ENCODE measurements around the gene CCDC85B. TPM values are rescaled to one million over a fixed set of nuclear protein-coding genes. Genes with fewer than 3 reads are reported as not detected.
A peak's percentile ranks its signal among the peaks of the same experiment; 100 is the strongest.
"Not testable (repeated sequence)": the region's sequence is repeated elsewhere in the genome, so short reads cannot be mapped to it uniquely, and the experiment has no call there.

The CCDC85B gene
- total RNA-seq, result 10 to 100 TPM in 2 of 8 experiments, 1 to 10 TPM in 6; 3.0 to 16.0 (median 6.3) TPM

GRCh38 chr11:65890324-65891218 is at the start of gene CCDC85B:
Gene CCDC85B, plus strand, starts transcription at chr11:65890673. Its CDS starts 111 bp downstream, at chr11:65890784.
- in situ Hi-C loops (cut with MboI; ENCODE audit: low pct_unique_long_range_greater_than_20kb in 2 of 9, low sequenced_read_pairs in 9 of 9, unreplicated experiment in 9 of 9), result loop anchor here in 1 of 9 experiments (25.0 kb wide), 1 partner anchor 97 kb away; no protein-coding TSS in a partner anchor
- H3K4me1 ChIP-seq (replicated peaks in 1 of 2), result peaks cover 34 to 36% of the 10 kb centered on the region in 2 donors
- ATAC-seq (replicated peaks in 6 of 8), result peak; percentile 33 to 70 (median 64)
- peak within 1 kb of the TSS; percentile 45 to 65 for H3K27ac ChIP-seq
- WGBS, 10 experiments, result 0 to 1% (median 0%) methylated on average over 1 to 33 of the region's 94 CpGs; no CpG with 5 or more reads in 4 of the 10 experiments
- peak within 1 kb of the TSS; percentile 52 to 65 (median 54) for H3K4me3 ChIP-seq

- WGBS, 10 experiments, result 0 to 100% (median 77%) methylated on average over 1 to 3 of the region's 4 CpGs; no CpG with 5 or more reads in 4 of the 10 experiments
- in situ Hi-C loops (cut with MboI; ENCODE audit: low pct_unique_long_range_greater_than_20kb in 2 of 9, low sequenced_read_pairs in 9 of 9, unreplicated experiment in 9 of 9), result no loop called here
- Histone ChIP-seq H3K4me3 (no peak overlapping the region), H3K4me1 (replicated peaks in 1 of 2) (no peaks in the 10 kb centered on the region), H3K27ac (no peak overlapping the region)
- ATAC-seq (replicated peaks in 6 of 8), result peak in 3 of 8 experiments; percentile 9 to 88 (median 80)
Measured at GRCh38 chr11:65842144-65842543, 48.3 kb upstream of the CCDC85B start.

GRCh38 chr11:65843811-65844210 is 46.7 kb upstream of the CCDC85B start:
- 62 to 100% (median 98%) methylated on average over 1 to 3 of the region's 3 CpGs; no CpG with 5 or more reads in 2 of the 10 experiments for WGBS, 10 experiments
- ATAC-seq (replicated peaks in 6 of 8), result no peak
- in situ Hi-C loops (cut with MboI; ENCODE audit: low pct_unique_long_range_greater_than_20kb in 2 of 9, low sequenced_read_pairs in 9 of 9, unreplicated experiment in 9 of 9), result no loop called here

GRCh38 chr11:65844231-65844872 is 46.1 kb upstream of the CCDC85B start:
- no peak overlapping the region for H3K27ac ChIP-seq
- whole genome bisulfite sequencing, 10 experiments, result 62 to 94% (median 78%) methylated on average over 1 to 8 of the region's 10 CpGs
- H3K4me3 ChIP-seq, result no peak overlapping the region
- no peaks in the 10 kb centered on the region for H3K4me1 ChIP-seq (replicated peaks in 1 of 2)
- in situ Hi-C loops (cut with MboI; ENCODE audit: low pct_unique_long_range_greater_than_20kb in 2 of 9, low sequenced_read_pairs in 9 of 9, unreplicated experiment in 9 of 9), result no loop called here
- no peak for ATAC-seq (replicated peaks in 6 of 8)

More at GRCh38 chr11:65843811-65844210, 46.7 kb upstream of the CCDC85B start:
- H3K4me1 ChIP-seq (replicated peaks in 1 of 2), result no peaks in the 10 kb centered on the region
- no peak overlapping the region for H3K4me3 ChIP-seq
- no peak overlapping the region for H3K27ac ChIP-seq

- no peaks in the 10 kb centered on the region for H3K4me1 ChIP-seq (replicated peaks in 1 of 2)
- no peak overlapping the region for H3K27ac ChIP-seq
- no peak overlapping the region for H3K4me3 ChIP-seq
- WGBS, 10 experiments, result 62 to 100% (median 88%) methylated on average over 1 to 3 of the region's 3 CpGs; no CpG with 5 or more reads in 3 of the 10 experiments
- in situ Hi-C loops (cut with MboI; ENCODE audit: low pct_unique_long_range_greater_than_20kb in 2 of 9, low sequenced_read_pairs in 9 of 9, unreplicated experiment in 9 of 9), result no loop called here
- peak in 1 of 8 experiments; percentile 0 for ATAC-seq (replicated peaks in 6 of 8)
Measured at GRCh38 chr11:65847746-65848145, 42.7 kb upstream of the CCDC85B start.

GRCh38 chr11:65848693-65849092 is 41.8 kb upstream of the CCDC85B start:
- in situ Hi-C loops (cut with MboI; ENCODE audit: low pct_unique_long_range_greater_than_20kb in 2 of 9, low sequenced_read_pairs in 9 of 9, unreplicated experiment in 9 of 9); H3K4me1 ChIP-seq (replicated peaks in 1 of 2); ATAC-seq (replicated peaks in 6 of 8); H3K27ac ChIP-seq; H3K4me3 ChIP-seq: not testable (repeated sequence)
- WGBS, 10 experiments, result 0 to 100% (median 68%) methylated on average over 1 to 5 of the region's 7 CpGs; no CpG with 5 or more reads in 4 of the 10 experiments

GRCh38 chr11:65849366-65849765 is 41.1 kb upstream of the CCDC85B start:
- Histone ChIP-seq H3K4me1 (replicated peaks in 1 of 2) (no peaks in the 10 kb centered on the region), H3K4me3 (no peak overlapping the region), H3K27ac (no peak overlapping the region)
- in situ Hi-C loops (cut with MboI; ENCODE audit: low pct_unique_long_range_greater_than_20kb in 2 of 9, low sequenced_read_pairs in 9 of 9, unreplicated experiment in 9 of 9), result no loop called here
- peak in 2 of 8 experiments; percentile 1 to 5 for ATAC-seq (replicated peaks in 6 of 8)
- 67 to 100% (median 75%) methylated on average over 1 to 6 of the region's 8 CpGs; no CpG with 5 or more reads in 5 of the 10 experiments for WGBS, 10 experiments

GRCh38 chr11:65849771-65850216 is 40.7 kb upstream of the CCDC85B start:
- WGBS, 10 experiments, result 0 to 80% (median 59%) methylated on average over 1 to 5 of the region's 16 CpGs; no CpG with 5 or more reads in 4 of the 10 experiments

GRCh38 chr11:65850217-65851082 is 40.0 kb upstream of the CCDC85B start:
- Histone ChIP-seq H3K27ac (no peak overlapping the region), H3K4me1 (replicated peaks in 1 of 2) (no peaks in the 10 kb centered on the region), H3K4me3 (no peak overlapping the region)
- in situ Hi-C loops (cut with MboI; ENCODE audit: low pct_unique_long_range_greater_than_20kb in 2 of 9, low sequenced_read_pairs in 9 of 9, unreplicated experiment in 9 of 9), result no loop called here
- 60 to 96% (median 86%) methylated on average over 1 to 9 of the region's 20 CpGs; no CpG with 5 or more reads in 5 of the 10 experiments for WGBS, 10 experiments
- ATAC-seq (replicated peaks in 6 of 8), result peak in 7 of 8 experiments; percentile 1 to 13 (median 7)

More at GRCh38 chr11:65849771-65850216, 40.7 kb upstream of the CCDC85B start:
- no peak overlapping the region for H3K4me3 ChIP-seq
- H3K27ac ChIP-seq, result no peak overlapping the region
- no peaks in the 10 kb centered on the region for H3K4me1 ChIP-seq (replicated peaks in 1 of 2)
- in situ Hi-C loops (cut with MboI; ENCODE audit: low pct_unique_long_range_greater_than_20kb in 2 of 9, low sequenced_read_pairs in 9 of 9, unreplicated experiment in 9 of 9), result no loop called here
- ATAC-seq (replicated peaks in 6 of 8), result peak in 4 of 8 experiments; percentile 0 to 10 (median 7)

GRCh38 chr11:65851083-65851579 is 39.3 kb upstream of the CCDC85B start:
- no peak overlapping the region for H3K27ac ChIP-seq
- 80 to 98% (median 87%) methylated on average over 2 to 7 of the region's 14 CpGs; no CpG with 5 or more reads in 6 of the 10 experiments for WGBS, 10 experiments
- peak in 7 of 8 experiments; percentile 5 to 12 (median 8) for ATAC-seq (replicated peaks in 6 of 8)
- in situ Hi-C loops (cut with MboI; ENCODE audit: low pct_unique_long_range_greater_than_20kb in 2 of 9, low sequenced_read_pairs in 9 of 9, unreplicated experiment in 9 of 9), result no loop called here
- H3K4me1 ChIP-seq (replicated peaks in 1 of 2), result peaks cover 0 to 2% of the 10 kb centered on the region in 2 donors
- no peak overlapping the region for H3K4me3 ChIP-seq

GRCh38 chr11:65851811-65852507 is 38.5 kb upstream of the CCDC85B start:
- H3K4me1 ChIP-seq (replicated peaks in 1 of 2), result peaks cover 0 to 6% of the 10 kb centered on the region in 2 donors
- WGBS, 10 experiments, result 57 to 100% (median 76%) methylated on average over 1 to 6 of the region's 10 CpGs; no CpG with 5 or more reads in 2 of the 10 experiments
- peak in 2 of 8 experiments; percentile 1 for ATAC-seq (replicated peaks in 6 of 8)
- in situ Hi-C loops (cut with MboI; ENCODE audit: low pct_unique_long_range_greater_than_20kb in 2 of 9, low sequenced_read_pairs in 9 of 9, unreplicated experiment in 9 of 9), result no loop called here
- no peak overlapping the region for H3K4me3 ChIP-seq
- H3K27ac ChIP-seq, result no peak overlapping the region

Measured in motor neuron (in vitro differentiated cells).